OCI-LY7 (cell line): ENCODE data around the gene PRR12. TPM values are rescaled to one million over a fixed set of nuclear protein-coding genes. Genes with fewer than 3 reads are reported as not detected.

Experiments used
- BruUV-seq: library from RNA; stranded (reverse); fragments of 400-500 nt; replicated peaks from 2 replicates; lab custom pipeline; 2021; lab: Mats Ljungman, UMichigan
- CTCF ChIA-PET: fragments of 300-600 bp; sonication (Branson Sonifier 250); formaldehyde crosslinking; loops from one replicate; lab custom pipeline; 2022; ENCODE audit warnings: antibody characterized with exemption; ENCODE audit not compliant: unreplicated experiment; lab: Charles Lee
- POLR2A ChIA-PET: fragments of 300-600 bp; sonication (Branson Sonifier 250); formaldehyde crosslinking; loops from one replicate; lab custom pipeline; 2022; ENCODE audit warnings: antibody characterized with exemption; lab: Charles Lee
- DNase-seq: peaks from one replicate; pipeline ENCODE4 v3.0.0-alpha.2; 2015; ENCODE audit warnings: low spot score
- H2AFZ ChIP-seq: fragments of 200-600 bp; sonication (generic), shearing (Covaris generic); 2 replicates; pipeline ENCODE4 v1.6.1; 2014; ENCODE audit warnings: mild to moderate bottlenecking, antibody characterized with exemption, low read length, moderate library complexity
- H3K27ac ChIP-seq: fragments of 200-600 bp; sonication (generic); 2 replicates; pipeline ENCODE4 v1.5.1; 2014; ENCODE audit warnings: mixed run types, low read depth, mild to moderate bottlenecking, moderate library complexity, low read length, inconsistent platforms; ENCODE audit not compliant: poor library complexity, severe bottlenecking
- H3K36me3 ChIP-seq: fragments of 200-600 bp; sonication (generic); 2 replicates; pipeline ENCODE4 v1.6.1; 2014; ENCODE audit warnings: mild to moderate bottlenecking, antibody characterized with exemption, low read length, moderate library complexity, mixed read lengths; ENCODE audit not compliant: insufficient read depth
- H3K4me1 ChIP-seq: fragments of 200-600 bp; sonication (generic); 2 replicates; pipeline ENCODE4 v1.5.1; 2014; ENCODE audit warnings: mild to moderate bottlenecking, low read length; ENCODE audit not compliant: insufficient read depth, poor library complexity, severe bottlenecking
- H3K4me2 ChIP-seq: fragments of 200-600 bp; sonication (generic); 2 replicates; pipeline ENCODE4 v1.6.1; 2014; ENCODE audit warnings: mild to moderate bottlenecking, low read length
- H3K4me3 ChIP-seq: fragments of 200-600 bp; sonication (generic); 2 replicates; pipeline ENCODE4 v1.5.1; 2014; ENCODE audit warnings: mild to moderate bottlenecking, low read depth, low read length; ENCODE audit not compliant: poor library complexity, severe bottlenecking
- H3K79me2 ChIP-seq: fragments of 200-600 bp; sonication (generic); 2 replicates; pipeline ENCODE4 v1.6.1; 2016; ENCODE audit warnings: low read depth, mild to moderate bottlenecking, low read length, moderate library complexity, mixed read lengths; ENCODE audit not compliant: insufficient read depth
- H3K9me2 ChIP-seq: fragments of 200-600 bp; sonication (generic); 2 replicates; pipeline ENCODE4 v1.6.1; 2016; ENCODE audit warnings: mild to moderate bottlenecking, low read length, mixed read lengths; ENCODE audit not compliant: insufficient read depth
- H3K9me3 ChIP-seq: fragments of 200-600 bp; sonication (generic); 2 replicates; pipeline ENCODE4 v1.6.1; 2014; ENCODE audit warnings: mild to moderate bottlenecking, mixed run types, low read length, mixed read lengths
- H4K20me1 ChIP-seq: fragments of 200-600 bp; sonication (generic); 2 replicates; pipeline ENCODE4 v1.6.1; 2014; ENCODE audit warnings: mild to moderate bottlenecking, antibody characterized with exemption, low read length, moderate library complexity, mixed read lengths; ENCODE audit not compliant: insufficient read depth
- CTCF ChIP-seq: fragments of 200-600 bp; sonication (generic); conservative IDR thresholded peaks from 2 replicates; pipeline ENCODE4 v1.5.1; 2014; ENCODE audit warnings: mild to moderate bottlenecking, antibody characterized with exemption, low read length, moderate library complexity, mixed read lengths
- EZH2phosphoT487 ChIP-seq: fragments of 200-600 bp; sonication (generic); IDR thresholded peaks from 2 replicates; pipeline ENCODE4 v1.6.1; 2018; ENCODE audit warnings: low read depth, borderline replicate concordance, mild to moderate bottlenecking, mixed run types, antibody characterized with exemption, low read length, moderate library complexity, mixed read lengths
- intact Hi-C: fragments of 100-400 bp; cut with micrococcal nuclease; formaldehyde crosslinking; loops from one replicate; pipeline ENCODE4 v1.10.0; 2022; ENCODE audit not compliant: unreplicated experiment
- total RNA-seq, 2 experiments: library from RNA; depleted of rRNA in 1 of 2; stranded (reverse); fragments of >200 nt in 1 of 2; shearing (Covaris generic) in 1 of 2; gene quantifications; 2 replicates each; pipeline ENCODE4 v1.2.3, GENCODE V29; 2014 to 2022

Gene PRR12
- total RNA-seq, 2 experiments from 2014 or later = 6.5 to 32.8 TPM

GRCh38 chr19:49640113-49640898 is 49.3 kb downstream of the PRR12 start, which contains the start of gene RRAS:
Gene RRAS, minus strand, starts transcription at chr19:49640143. Its CDS starts 45 bp downstream, at chr19:49640098.
- Histone ChIP-seq H3K36me3 (no peaks in the 10 kb centered on the region), H3K4me3 (peak within 1 kb of the TSS; percentile 75), H3K9me2 (no peaks in the 10 kb centered on the region), H3K4me1 (peaks cover 21% of the 10 kb centered on the region), H3K4me2 (peak within 1 kb of the TSS; percentile 99), H3K27ac (peak within 1 kb of the TSS; percentile 88), H3K9me3 (no peaks in the 10 kb centered on the region), H3K79me2 (peaks cover 28% of the 10 kb centered on the region), H2AFZ (peak within 1 kb of the TSS; percentile 46; the same call in 1 of the 2 replicates), H4K20me1 (no peaks in the 10 kb centered on the region; the same call in 1 of the 2 replicates)
- intact Hi-C loops = loop anchor here (1.0 to 2.0 kb wide), 2 partner anchors 36 to 50 kb away; partner anchors contain the start of gene PRR12
- CTCF ChIA-PET = interaction anchor here (0.5 to 1.7 kb wide), 4 partner anchors 36 to 288 kb away, joined by 4 to 6 read pairs (median 5); no protein-coding TSS in a partner anchor
- TF ChIP-seq EZH2phosphoT487 (no peak), CTCF (no peak)
- peak; percentile 100 for DNase-seq
- BruUV-seq = no TSS peak
- POLR2A ChIA-PET = interaction anchor here (0.6 to 1.6 kb wide), 10 partner anchors 22 to 146 kb away, joined by 3 to 18 read pairs (median 4); partner anchors contain the start of genes CPT1C and PRR12

- intact Hi-C loops = loop anchor here (2.0 kb wide), 1 partner anchor 51 kb away; the partner anchor contains the start of gene PRR12
- peaks cover 21% of the 10 kb centered on the region for H3K4me1 ChIP-seq
- ChIA-PET POLR2A (interaction anchor here (1.0 to 1.9 kb wide), 3 partner anchors 14 to 34 kb away, joined by 4 to 6 read pairs (median 5); partner anchors contain the start of genes BCL2L12 and IRF3), CTCF (interaction anchor here (0.6 kb wide), 1 partner anchor 30 kb away, joined by 3 read pairs; no protein-coding TSS in a partner anchor)
- H3K9me2 ChIP-seq = no peaks in the 10 kb centered on the region
- H3K36me3 ChIP-seq = peaks cover 10% of the 10 kb centered on the region; the same call in 1 of the 2 replicates
- H2AFZ ChIP-seq = peak within 1 kb of the TSS; percentile 75; the same call in 1 of the 2 replicates
- no peaks in the 10 kb centered on the region; the same call in 1 of the 2 replicates for H4K20me1 ChIP-seq
- DNase-seq = peak; percentile 100
- BruUV-seq = no TSS peak
- H3K9me3 ChIP-seq = no peaks in the 10 kb centered on the region
- TF ChIP-seq CTCF (no peak), EZH2phosphoT487 (no peak)
- peak within 1 kb of the TSS; percentile 99 for H3K4me2 ChIP-seq
- peak within 1 kb of the TSS; percentile 88 for H3K27ac ChIP-seq
- peak within 1 kb of the TSS; percentile 93 for H3K4me3 ChIP-seq
- H3K79me2 ChIP-seq = peaks cover 28% of the 10 kb centered on the region
Measured at GRCh38 chr19:49641688-49642491, 50.9 kb downstream of the PRR12 start, which contains the start of gene SCAF1. Gene SCAF1, plus strand, starts transcription at chr19:49642209. Its CDS starts 2,818 bp downstream, at chr19:49645027.
